GM19193 (cell line): ENCODE results near the gene PPP1R13B.

Experiments used
- POLR2A ChIP-seq: IDR thresholded peaks from 4 replicates; pipeline ENCODE4 v1.6.1; 2011; ENCODE audit not compliant: insufficient read depth, insufficient read length; ENCODE audit errors: extremely low read depth

The PPP1R13B gene

GRCh38 chr14:103763730-103764488, 83.5 kb downstream of the PPP1R13B start:
- TF ChIP-seq POLR2A = no peak

GRCh38 chr14:103762541-103762940, 84.8 kb downstream of the PPP1R13B start:
- no peak for TF ChIP-seq POLR2A

GRCh38 chr14:103762036-103762435, 85.3 kb downstream of the PPP1R13B start:
- no peak for TF ChIP-seq POLR2A

DNA sequence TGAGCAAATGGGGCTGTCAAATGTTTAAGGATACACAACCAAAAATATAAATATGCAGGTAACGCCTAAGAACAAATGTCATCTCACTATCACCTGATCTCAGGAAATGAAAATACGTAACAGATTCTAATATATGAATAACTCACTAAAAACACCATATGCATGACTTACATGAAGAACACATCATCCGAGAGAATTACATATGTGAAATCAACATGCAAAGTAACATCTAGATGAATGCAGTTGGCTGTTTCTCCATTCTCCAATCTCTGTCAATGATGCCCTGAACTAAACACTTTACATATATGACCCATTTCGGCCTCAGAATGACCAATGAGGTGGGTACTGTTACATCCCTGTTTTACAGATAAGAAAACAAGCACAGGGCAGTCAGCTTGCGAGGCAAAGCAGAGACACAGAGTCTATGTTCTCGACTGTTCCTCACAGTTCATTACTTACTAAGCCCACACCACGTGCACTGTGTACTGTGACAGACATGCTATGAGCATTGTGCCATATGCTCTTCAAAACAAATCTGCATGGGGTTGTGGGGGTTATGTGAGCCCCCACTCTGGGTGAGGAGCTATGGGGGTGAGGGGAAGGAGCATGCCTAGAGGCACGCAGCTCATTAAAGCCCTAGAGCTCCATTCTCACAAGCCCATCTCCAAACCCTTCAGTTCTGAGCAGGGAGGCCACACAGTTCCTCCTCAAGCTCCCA, 89.2 kb downstream of the PPP1R13B start:
- TF ChIP-seq POLR2A = no peak

DNA sequence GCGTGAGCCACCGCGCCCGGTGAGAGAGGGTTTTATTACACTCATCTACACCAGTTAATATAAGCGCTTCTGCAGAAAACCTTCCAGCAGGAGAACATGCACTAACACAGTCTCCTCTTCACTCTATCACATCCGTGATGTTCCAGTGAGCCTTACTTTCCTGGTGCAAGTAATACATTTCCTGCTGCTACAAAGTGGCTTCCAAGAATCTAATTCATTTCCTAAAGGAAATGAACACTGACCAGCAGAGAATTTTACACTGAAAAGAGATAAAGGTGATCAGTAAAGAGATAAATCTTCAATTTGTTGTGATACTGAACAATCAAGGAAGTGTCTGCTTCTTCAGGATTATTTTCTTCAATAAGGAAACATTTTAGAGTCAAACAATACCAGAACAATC, 92.3 kb downstream of the PPP1R13B start:
- TF ChIP-seq POLR2A = no peak

DNA sequence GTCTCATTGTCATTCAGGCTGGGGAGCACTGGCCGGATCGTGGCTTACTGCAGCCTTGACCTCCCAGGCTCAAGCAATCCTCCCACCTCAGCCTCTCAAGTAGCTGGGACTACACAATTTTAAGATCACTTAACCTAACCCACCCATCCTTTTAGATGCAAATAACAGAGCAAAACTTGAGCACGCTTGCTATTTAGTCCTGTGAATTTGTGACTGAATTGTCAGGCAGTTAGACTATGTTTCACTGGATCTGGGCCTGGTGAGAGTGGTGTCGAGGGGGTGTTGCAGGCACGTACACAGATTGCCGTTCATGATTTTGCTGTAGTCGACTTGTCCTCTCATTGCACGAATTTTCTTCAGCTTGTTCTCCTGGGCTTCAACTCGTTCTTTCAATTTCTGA, 93.6 kb downstream of the PPP1R13B start:
- TF ChIP-seq POLR2A = no peak

DNA sequence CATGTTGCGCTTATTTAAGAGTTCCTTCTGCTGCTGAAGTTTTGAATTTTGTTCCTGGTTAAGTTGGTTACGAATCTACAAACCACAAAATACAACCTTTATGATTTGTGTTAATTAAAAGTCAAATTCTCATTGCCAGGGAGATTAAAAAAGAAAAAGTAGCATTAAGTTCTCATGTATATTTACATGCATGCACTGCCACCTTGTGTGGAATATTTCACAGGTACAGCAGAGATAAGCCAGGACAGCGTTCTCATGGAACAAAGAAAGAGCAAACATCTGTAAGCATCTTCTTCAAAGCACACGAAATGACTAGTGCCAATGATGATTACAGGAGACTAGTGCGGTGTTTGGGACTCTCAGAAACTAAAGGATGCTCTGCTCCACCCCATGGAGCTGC, 97.5 kb downstream of the PPP1R13B start:
- no peak for TF ChIP-seq POLR2A

- no peak for TF ChIP-seq POLR2A
Measured at GRCh38 chr14:103749452-103749851, 97.9 kb downstream of the PPP1R13B start.

DNA sequence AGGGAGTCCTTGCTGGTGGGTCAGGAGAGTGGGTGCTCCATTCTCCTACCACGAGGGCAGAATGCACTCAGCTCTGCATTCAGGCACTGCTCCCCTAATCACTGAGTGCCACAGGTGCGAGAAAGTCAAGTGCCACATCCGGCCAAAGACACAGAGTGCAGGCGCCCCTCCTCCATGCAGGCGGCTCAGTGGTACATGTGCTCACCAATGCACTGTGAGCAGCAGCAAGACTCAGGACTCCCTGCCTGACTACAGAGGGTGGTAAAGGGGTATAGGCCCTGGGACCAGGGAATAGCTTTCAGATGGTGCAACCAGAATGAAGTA, 98.9 kb downstream of the PPP1R13B start:
- TF ChIP-seq POLR2A = no peak

- no peak for TF ChIP-seq POLR2A
Measured at GRCh38 chr14:103746701-103747100, 100.7 kb downstream of the PPP1R13B start.

DNA sequence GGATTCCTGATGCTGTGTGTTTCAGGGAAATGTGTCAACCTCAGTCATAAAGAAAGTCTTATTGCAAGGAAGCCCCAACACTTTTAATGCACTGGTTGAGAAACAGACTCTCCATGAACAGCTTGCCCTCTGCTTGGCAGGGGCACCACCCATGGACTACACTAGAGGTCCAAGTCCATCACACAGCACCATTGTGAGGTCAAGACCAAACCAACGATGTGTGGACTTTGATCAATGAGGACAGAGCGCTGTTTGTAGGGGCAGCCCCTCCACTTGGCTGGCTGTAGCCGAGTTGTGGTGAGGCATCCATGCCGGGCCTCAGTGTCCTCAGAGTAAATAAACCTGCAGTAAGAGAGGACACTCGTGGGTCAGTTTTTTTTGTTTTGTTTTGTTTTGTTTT, 102.0 kb downstream of the PPP1R13B start:
- TF ChIP-seq POLR2A = no peak

DNA sequence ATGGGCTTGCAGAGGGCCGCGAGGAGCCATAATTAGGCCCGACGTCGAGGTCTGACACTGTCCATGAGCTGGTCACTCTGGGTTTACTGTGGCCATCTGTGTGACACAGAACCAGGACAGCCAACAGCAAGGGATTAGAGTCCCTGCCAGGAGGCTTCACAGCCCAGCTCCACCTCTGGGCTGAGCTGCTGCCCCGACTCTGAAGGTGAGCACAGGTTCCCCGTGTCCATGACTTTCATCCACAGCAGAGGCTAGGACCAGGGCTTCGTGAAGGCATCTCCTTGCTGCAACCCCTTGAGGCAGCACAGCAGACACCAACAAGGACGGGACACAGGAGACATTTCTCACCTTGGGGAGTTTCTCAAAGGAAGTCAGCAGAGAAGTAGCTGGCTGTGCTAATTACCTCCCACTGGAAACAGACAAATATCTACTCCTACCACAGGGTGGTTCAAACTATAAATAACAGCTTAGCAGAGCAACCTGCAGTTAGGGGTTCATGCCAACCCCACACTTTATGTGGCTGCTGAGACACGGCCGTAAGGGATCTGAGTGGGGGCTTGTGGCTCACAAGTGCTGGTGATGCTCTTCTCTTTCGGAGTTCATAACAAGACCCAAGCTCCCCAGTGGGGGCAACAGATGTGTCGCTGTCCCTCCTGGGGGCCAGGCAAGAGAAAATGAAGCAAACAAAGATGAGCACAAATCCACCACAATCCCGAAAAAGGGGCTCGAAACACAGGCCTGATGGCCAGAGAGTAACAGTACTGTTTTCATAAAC, 102.6 kb downstream of the PPP1R13B start:
- no peak for TF ChIP-seq POLR2A

GRCh38 chr14:103743691-103744090, 103.7 kb downstream of the PPP1R13B start:
- no peak for TF ChIP-seq POLR2A

- TF ChIP-seq POLR2A = no peak
Measured at GRCh38 chr14:103742499-103743255, 104.7 kb downstream of the PPP1R13B start.

GRCh38 chr14:103741876-103742275, 105.5 kb downstream of the PPP1R13B start:
- no peak for TF ChIP-seq POLR2A
